Measurements from ENCODE around the gene PRR22.

DNA sequence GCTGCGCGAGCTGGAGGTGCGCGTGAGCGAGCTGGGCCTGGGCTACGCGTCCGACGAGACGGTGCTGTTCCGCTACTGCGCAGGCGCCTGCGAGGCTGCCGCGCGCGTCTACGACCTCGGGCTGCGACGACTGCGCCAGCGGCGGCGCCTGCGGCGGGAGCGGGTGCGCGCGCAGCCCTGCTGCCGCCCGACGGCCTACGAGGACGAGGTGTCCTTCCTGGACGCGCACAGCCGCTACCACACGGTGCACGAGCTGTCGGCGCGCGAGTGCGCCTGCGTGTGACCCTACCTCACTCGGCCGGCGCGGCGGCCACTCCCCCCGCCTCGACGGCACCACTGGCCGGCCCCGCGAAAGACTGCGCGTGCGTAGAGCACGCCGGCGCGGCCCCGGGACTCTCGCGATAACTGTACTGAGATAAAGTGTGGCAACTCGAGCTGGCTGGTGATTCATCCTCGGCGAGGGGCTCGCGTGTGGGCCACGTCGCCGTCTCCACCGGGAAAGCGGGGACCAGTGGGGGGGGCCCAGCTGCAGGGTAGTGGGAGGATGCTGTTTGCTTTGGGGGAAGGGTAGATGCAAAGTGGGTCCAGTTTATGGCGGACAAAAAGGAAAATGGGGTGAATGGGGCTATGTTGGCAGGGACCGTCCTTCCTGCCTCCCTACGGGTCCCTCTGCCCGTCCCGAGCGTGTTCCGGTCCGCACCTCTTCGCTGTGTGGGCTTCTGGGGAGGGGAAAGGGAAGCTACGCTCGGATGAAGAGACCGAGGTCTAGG lies 43.5 kb upstream of the PRR22 start:
- TF ChIP-seq, protein P1, sequence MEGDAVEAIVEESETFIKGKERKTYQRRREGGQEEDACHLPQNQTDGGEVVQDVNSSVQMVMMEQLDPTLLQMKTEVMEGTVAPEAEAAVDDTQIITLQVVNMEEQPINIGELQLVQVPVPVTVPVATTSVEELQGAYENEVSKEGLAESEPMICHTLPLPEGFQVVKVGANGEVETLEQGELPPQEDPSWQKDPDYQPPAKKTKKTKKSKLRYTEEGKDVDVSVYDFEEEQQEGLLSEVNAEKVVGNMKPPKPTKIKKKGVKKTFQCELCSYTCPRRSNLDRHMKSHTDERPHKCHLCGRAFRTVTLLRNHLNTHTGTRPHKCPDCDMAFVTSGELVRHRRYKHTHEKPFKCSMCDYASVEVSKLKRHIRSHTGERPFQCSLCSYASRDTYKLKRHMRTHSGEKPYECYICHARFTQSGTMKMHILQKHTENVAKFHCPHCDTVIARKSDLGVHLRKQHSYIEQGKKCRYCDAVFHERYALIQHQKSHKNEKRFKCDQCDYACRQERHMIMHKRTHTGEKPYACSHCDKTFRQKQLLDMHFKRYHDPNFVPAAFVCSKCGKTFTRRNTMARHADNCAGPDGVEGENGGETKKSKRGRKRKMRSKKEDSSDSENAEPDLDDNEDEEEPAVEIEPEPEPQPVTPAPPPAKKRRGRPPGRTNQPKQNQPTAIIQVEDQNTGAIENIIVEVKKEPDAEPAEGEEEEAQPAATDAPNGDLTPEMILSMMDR (IDR thresholded peaks at IDR 0.05; ENCODE audit: low read depth, low read length): no peak
- TF ChIP-seq EZH2phosphoT487 (IDR thresholded peaks at IDR 0.05; ENCODE audit: low read depth): no peak

Data from OCI-LY3 (cell line).